HepG2 (cell line): ENCODE data around the gene CCBE1. TPM values are rescaled to one million over a fixed set of nuclear protein-coding genes. Genes with fewer than 3 reads are reported as not detected.

Source experiments
- ATAC-seq: fragments of 200-7000 bp; cut with Tn5 transposase; 3 replicates; pipeline ENCODE4 v1.9.1; 2020; ENCODE audit warnings: mild to moderate bottlenecking, moderate library complexity
- BruUV-seq: library from RNA; stranded (reverse); fragments of 400-500 nt; replicated peaks from 2 replicates; lab custom pipeline; 2021; lab: Mats Ljungman, UMichigan
- CTCF ChIA-PET: fragments of 300-600 bp; formaldehyde crosslinking; extraction: SDS; loops from one replicate; lab custom pipeline; 2021; ENCODE audit warnings: low total read pairs, inconsistent platforms, low intra/inter-chr PET ratio; lab: Yijun Ruan, JAX
- POLR2A ChIA-PET: fragments of 350-600 bp; sonication (Branson Sonifier 250); formaldehyde crosslinking; loops from one replicate; lab custom pipeline; 2020; ENCODE audit warnings: antibody characterized with exemption, inconsistent platforms; lab: Yijun Ruan, JAX
- DNase-seq: peaks from one replicate; pipeline ENCODE4 v3.0.0-alpha.2; 2015; ENCODE audit warnings: low spot score
- FAIRE-seq: peaks from 3 replicates; lab custom pipeline; 2011; peaks lifted over from hg19 to GRCh38; lab: Jason Lieb, UNC
- H2AFZ ChIP-seq: one replicate; pipeline ENCODE4 v1.6.1; 2011; ENCODE audit warnings: low read length, inconsistent platforms
- H3K27ac ChIP-seq: fragments of 300-600 bp; 3 replicates; pipeline ENCODE4 v1.8.0; 2011; ENCODE audit warnings: mixed run types, mild to moderate bottlenecking, mixed read lengths, low read length, inconsistent platforms; ENCODE audit not compliant: insufficient read depth; ENCODE audit errors: extremely low read length
- H3K27me3 ChIP-seq, 2 experiments: fragments of 200-600 bp in 1 of 2; 2 replicates in 1 of 2; 3 replicates in 1 of 2; pipeline versions ENCODE4 v1.6.0 to v1.8.0; 2011; ENCODE audit warnings: low read length in 2 of 2, mild to moderate bottlenecking in 2 of 2, moderate library complexity in 2 of 2, inconsistent platforms in 1 of 2; ENCODE audit not compliant: insufficient read depth in 2 of 2, control insufficient read depth in 1 of 2
- H3K36me3 ChIP-seq, 2 experiments: fragments of 200-600 bp in 1 of 2; replicated peaks in 1 of 2; 2 replicates in 1 of 2; 3 replicates in 1 of 2; pipeline versions ENCODE4 v1.5.1 to v1.8.0; 2011; ENCODE audit warnings: low read length in 2 of 2, inconsistent platforms in 1 of 2; ENCODE audit not compliant: insufficient read depth in 2 of 2, control insufficient read depth in 1 of 2
- H3K4me1 ChIP-seq: 2 replicates; pipeline ENCODE4 v1.5.1; 2012; ENCODE audit warnings: low read length, inconsistent platforms; ENCODE audit not compliant: insufficient read depth
- H3K4me2 ChIP-seq: 2 replicates; pipeline ENCODE4 v1.6.0; 2011; ENCODE audit warnings: low read depth, low read length, inconsistent platforms
- H3K4me3 ChIP-seq, 3 experiments: fragments of 200-600 bp in 1 of 3; sonication (generic), shearing (Covaris generic) in 1 of 3; replicated peaks in 1 of 3; 2 replicates each; pipeline ENCODE4 v1.5.1; 2011 to 2016; ENCODE audit warnings: low read length in 3 of 3, inconsistent platforms in 2 of 3, low read depth in 2 of 3, mild to moderate bottlenecking in 2 of 3, control low read depth in 1 of 3, mixed read lengths in 1 of 3; ENCODE audit not compliant: insufficient read depth in 1 of 3
- H3K79me2 ChIP-seq: one replicate; pipeline ENCODE4 v1.6.1; 2011; ENCODE audit warnings: low read length, inconsistent platforms; ENCODE audit not compliant: insufficient read depth
- H3K9ac ChIP-seq: 2 replicates; pipeline ENCODE4 v1.6.0; 2011; ENCODE audit warnings: mild to moderate bottlenecking, low read depth, low read length, inconsistent platforms; ENCODE audit not compliant: insufficient read depth
- H3K9me3 ChIP-seq: 2 replicates; pipeline ENCODE4 v1.5.1; 2012; ENCODE audit warnings: mild to moderate bottlenecking, low read length
- H4K20me1 ChIP-seq: 2 replicates; pipeline ENCODE4 v1.6.0; 2011; ENCODE audit warnings: inconsistent platforms, mild to moderate bottlenecking, low read length, moderate library complexity; ENCODE audit not compliant: insufficient read depth
- EEA1 ChIP-seq: sonication (generic); formaldehyde crosslinking; IDR thresholded peaks from 2 replicates; pipeline ENCODE4 v1.5.1; 2020; ENCODE audit warnings: mild to moderate bottlenecking, missing genetic modification reagents, borderline replicate concordance
- FIP1L1 ChIP-seq: fragments of 200-400 bp; formaldehyde crosslinking; IDR thresholded peaks from 2 replicates; pipeline ENCODE4 v1.6.1; 2018; ENCODE audit warnings: low read depth, mild to moderate bottlenecking, low read length, moderate library complexity, borderline replicate concordance; ENCODE audit not compliant: insufficient read depth
- HOXA7 ChIP-seq: sonication (generic); formaldehyde crosslinking; IDR thresholded peaks from 2 replicates; pipeline ENCODE4 v1.8.1; 2022; ENCODE audit warnings: mild to moderate bottlenecking, missing genetic modification reagents, moderate library complexity
- KAT2B ChIP-seq: fragments of 150-350 bp; IDR thresholded peaks from 2 replicates; pipeline ENCODE4 v1.6.1; 2014; ENCODE audit warnings: low read depth, low read length, borderline replicate concordance
- KLF12 ChIP-seq: sonication (generic); formaldehyde crosslinking; IDR thresholded peaks from 2 replicates; pipeline ENCODE4 v1.4.0; 2020; ENCODE audit warnings: missing genetic modification reagents, borderline replicate concordance
- KMT2B ChIP-seq: IDR thresholded peaks from 2 replicates; pipeline ENCODE4 v1.6.1; 2016; ENCODE audit warnings: missing genetic modification reagents, missing compliant biosample characterization
- PRMT3 ChIP-seq: sonication (generic); formaldehyde crosslinking; IDR thresholded peaks from 2 replicates; pipeline ENCODE4 v1.8.1; 2022; ENCODE audit warnings: low read depth, mild to moderate bottlenecking, moderate library complexity, missing genetic modification reagents, borderline replicate concordance
- RBM39 ChIP-seq: fragments of 200-400 bp; formaldehyde crosslinking; IDR thresholded peaks from one replicate; pipeline ENCODE4 v1.6.1; 2018; ENCODE audit warnings: antibody characterized with exemption, mild to moderate bottlenecking, low read depth, low read length; ENCODE audit not compliant: poor library complexity, severe bottlenecking
- SNAPC2 ChIP-seq: sonication (generic); formaldehyde crosslinking; IDR thresholded peaks from 2 replicates; pipeline ENCODE4 v1.8.1; 2022; ENCODE audit warnings: mild to moderate bottlenecking, missing genetic modification reagents
- STAG1 ChIP-seq: sonication (generic); formaldehyde crosslinking; IDR thresholded peaks from 2 replicates; pipeline ENCODE4 v1.4.0; 2020; ENCODE audit warnings: missing genetic modification reagents
- TCF12 ChIP-seq, 2 experiments: fragments of 450-650 bp in 1 of 2; sonication (generic) in 1 of 2; formaldehyde crosslinking in 1 of 2; IDR thresholded peaks; 2 replicates each; pipeline versions ENCODE4 v1.6.1 to v1.8.0; 2017 to 2022; ENCODE audit warnings: antibody characterized with exemption in 1 of 2, mild to moderate bottlenecking in 1 of 2, missing genetic modification reagents in 1 of 2, moderate library complexity in 1 of 2
- TEAD2 ChIP-seq: sonication (generic); formaldehyde crosslinking; IDR thresholded peaks from 2 replicates; pipeline ENCODE4 v1.9.0; 2021; ENCODE audit warnings: missing genetic modification reagents
- TSC22D2 ChIP-seq: sonication (generic); formaldehyde crosslinking; IDR thresholded peaks from 2 replicates; pipeline ENCODE4 v1.5.1; 2020; ENCODE audit warnings: missing genetic modification reagents, mild to moderate bottlenecking, borderline replicate concordance
- U2AF1 ChIP-seq: fragments of 200-400 bp; formaldehyde crosslinking; optimal IDR thresholded peaks from 2 replicates; pipeline ENCODE3; 2017; ENCODE audit warnings: mild to moderate bottlenecking, low read depth, low read length
- ZNF253 ChIP-seq: sonication (generic); formaldehyde crosslinking; IDR thresholded peaks from 2 replicates; pipeline ENCODE4 v1.8.0; 2022; ENCODE audit warnings: mild to moderate bottlenecking, missing genetic modification reagents, borderline replicate concordance
- ZNF256 ChIP-seq: sonication (generic); formaldehyde crosslinking; conservative IDR thresholded peaks from 2 replicates; pipeline ENCODE4 v1.4.0; 2020; ENCODE audit warnings: missing genetic modification reagents
- ZNF282 ChIP-seq: fragments of 450-650 bp; IDR thresholded peaks from 2 replicates; pipeline ENCODE4 v1.6.1; 2018; ENCODE audit not compliant: partially characterized antibody
- WGBS: methylation state at CpG from one replicate; pipeline ENCODE4 v1.1.6; 2017; ENCODE audit warnings: low lambda C conversion rate; 5-methylcytosine and 5-hydroxymethylcytosine counted together
- in situ Hi-C: cut with HindIII; loops from 2 replicates; pipeline ENCODE4 v1.10.0; 2017; ENCODE audit warnings: low pct_unique_long_range_greater_than_20kb; ENCODE audit not compliant: extremely low pct_ligation_motif_present
- intact Hi-C: fragments of 100-400 bp; cut with micrococcal nuclease; formaldehyde crosslinking; loops from one replicate; pipeline ENCODE4 v1.10.0; 2022; ENCODE audit not compliant: unreplicated experiment
- polyA plus RNA-seq, 8 experiments: library from polyadenylated mRNA; depleted of rRNA in 3 of 8; stranded (reverse) in 7 of 8; unstranded in 1 of 8; fragments of >200 nt; fragmentation: Illumina TruSeq in 4 of 8; extraction: Trizol in 4 of 8; gene quantifications; 2 replicates each; pipeline versions ENCODE4 v1.2.1 to v1.2.3, GENCODE V29; 2011 to 2016; ENCODE audit warnings: low read depth in 4 of 8, missing spikeins in 1 of 8, mixed read lengths in 1 of 8; ENCODE audit not compliant: insufficient read depth in 1 of 8
- total RNA-seq, 5 experiments: library from RNA; depleted of rRNA; stranded (reverse); fragments of >200 nt; fragmentation: Illumina TruSeq; extraction: Trizol; gene quantifications; 2 replicates each; pipeline ENCODE4 v1.2.3, GENCODE V29; 2016; ENCODE audit warnings: low read depth in 1 of 5

Gene CCBE1
- total and polyA plus RNA-seq, 2 of the 13 experiments (the other 11 are each of a cell fraction or from before 2014, with no cell fraction given) = not detected

- ATAC-seq (no peak), DNase-seq (no peak), FAIRE-seq (no peak)
- CTCF ChIA-PET = no interaction called here
- no peaks in the 10 kb centered on the region for H3K4me1 ChIP-seq
- no peaks in the 10 kb centered on the region for H3K36me3 ChIP-seq
- intact Hi-C loops (no loop called here), in situ Hi-C loops (no loop called here)
- H3K27ac ChIP-seq = no peak overlapping the region
- H3K9me3 ChIP-seq = no peaks in the 10 kb centered on the region
- no peak overlapping the region for H3K4me2 ChIP-seq
- no peak for TF ChIP-seq FIP1L1
- TF ChIP-seq PRMT3 (CRISPR knock-in tag) = no peak
- no peak for TF ChIP-seq EEA1 (CRISPR knock-in tag)
- no peak for TF ChIP-seq SNAPC2 (CRISPR knock-in tag)
- no peak for TF ChIP-seq HOXA7 (CRISPR knock-in tag)
- TF ChIP-seq TSC22D2 = no peak
- TF ChIP-seq TEAD2 (CRISPR knock-in tag) = no peak
- TF ChIP-seq ZNF256 = no peak
- TF ChIP-seq STAG1 (CRISPR knock-in tag) = no peak
- TF ChIP-seq U2AF1 = no peak
- TF ChIP-seq RBM39 = no peak
- no peak for TF ChIP-seq ZNF253 (CRISPR knock-in tag)
- no peak for TF ChIP-seq KLF12 (CRISPR knock-in tag)
- no peak for TF ChIP-seq TCF12 (IDR thresholded peaks at IDR 0.05)
- no peak for TF ChIP-seq TCF12 (CRISPR knock-in tag; IDR thresholded peaks at IDR 0.05)
- TF ChIP-seq ZNF282 = no peak
- no peak for TF ChIP-seq KAT2B
- no peak for TF ChIP-seq KMT2B
- POLR2A ChIA-PET = no interaction called here
- WGBS = 0% methylated on average over 6 of the region's 6 CpGs
- H3K9ac ChIP-seq = no peak overlapping the region
- no TSS peak for BruUV-seq
- no peaks in the 10 kb centered on the region for H3K79me2 ChIP-seq
- H3K27me3 ChIP-seq = no peaks in the 10 kb centered on the region
- H2AFZ ChIP-seq = no peak overlapping the region
- H4K20me1 ChIP-seq = no peaks in the 10 kb centered on the region
- H3K4me3 ChIP-seq = no peak overlapping the region
These were observed 162.2 kb downstream of the CCBE1 start for GRCh38 chr18:59535055-59535454.
